ENCODE results near the gene CALCOCO1.
A peak's percentile ranks its signal among the peaks of the same experiment; 100 is the strongest.
"Not testable (repeated sequence)": the region's sequence is repeated elsewhere in the genome, so short reads cannot be mapped to it uniquely, and the experiment has no call there.

The CALCOCO1 gene, protein sequence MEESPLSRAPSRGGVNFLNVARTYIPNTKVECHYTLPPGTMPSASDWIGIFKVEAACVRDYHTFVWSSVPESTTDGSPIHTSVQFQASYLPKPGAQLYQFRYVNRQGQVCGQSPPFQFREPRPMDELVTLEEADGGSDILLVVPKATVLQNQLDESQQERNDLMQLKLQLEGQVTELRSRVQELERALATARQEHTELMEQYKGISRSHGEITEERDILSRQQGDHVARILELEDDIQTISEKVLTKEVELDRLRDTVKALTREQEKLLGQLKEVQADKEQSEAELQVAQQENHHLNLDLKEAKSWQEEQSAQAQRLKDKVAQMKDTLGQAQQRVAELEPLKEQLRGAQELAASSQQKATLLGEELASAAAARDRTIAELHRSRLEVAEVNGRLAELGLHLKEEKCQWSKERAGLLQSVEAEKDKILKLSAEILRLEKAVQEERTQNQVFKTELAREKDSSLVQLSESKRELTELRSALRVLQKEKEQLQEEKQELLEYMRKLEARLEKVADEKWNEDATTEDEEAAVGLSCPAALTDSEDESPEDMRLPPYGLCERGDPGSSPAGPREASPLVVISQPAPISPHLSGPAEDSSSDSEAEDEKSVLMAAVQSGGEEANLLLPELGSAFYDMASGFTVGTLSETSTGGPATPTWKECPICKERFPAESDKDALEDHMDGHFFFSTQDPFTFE

DNA sequence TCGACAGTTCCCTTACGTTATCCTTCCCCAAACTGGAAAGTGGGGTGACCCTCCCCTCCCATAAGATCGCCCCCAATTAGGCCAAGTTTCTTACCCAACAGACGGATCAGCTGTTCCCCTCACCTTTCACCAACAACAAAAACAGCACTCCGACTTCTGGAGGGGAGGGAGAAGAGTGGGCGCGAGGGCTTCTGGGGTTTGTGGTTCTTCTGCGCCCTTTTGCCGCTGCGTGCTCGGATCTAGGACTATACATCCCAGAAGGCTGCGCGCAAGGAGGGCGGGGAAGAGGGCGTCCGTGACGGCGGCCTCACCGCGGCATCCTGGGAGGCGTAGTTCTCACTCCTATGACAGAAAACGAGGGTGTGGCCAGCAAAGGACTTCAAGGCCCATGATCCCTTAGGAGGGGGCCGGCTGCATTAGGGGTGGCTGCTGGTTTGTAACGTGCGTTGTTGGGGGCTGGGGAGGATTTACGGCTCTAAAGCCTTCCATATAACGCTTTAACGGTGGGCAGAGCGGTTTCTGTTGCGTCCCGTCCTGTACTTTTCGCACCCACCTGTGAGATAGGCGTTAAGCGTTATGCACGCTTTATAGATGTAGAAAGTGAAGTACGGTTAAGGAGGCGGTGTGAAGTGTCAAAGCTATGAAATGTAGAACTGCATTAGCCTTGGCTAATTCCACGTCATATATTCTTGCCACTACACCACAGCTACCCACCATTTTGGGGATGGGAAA lies at the start of gene CALCOCO1:
TSS of gene CALCOCO1 (minus strand) at position 143 of the 732 bp plus-strand sequence. CDS start 2,210 bp downstream, outside the sequence.
- DNase-seq (ENCODE audit: low read depth in 2 of 2): peak; percentile 94 to 97

DNA sequence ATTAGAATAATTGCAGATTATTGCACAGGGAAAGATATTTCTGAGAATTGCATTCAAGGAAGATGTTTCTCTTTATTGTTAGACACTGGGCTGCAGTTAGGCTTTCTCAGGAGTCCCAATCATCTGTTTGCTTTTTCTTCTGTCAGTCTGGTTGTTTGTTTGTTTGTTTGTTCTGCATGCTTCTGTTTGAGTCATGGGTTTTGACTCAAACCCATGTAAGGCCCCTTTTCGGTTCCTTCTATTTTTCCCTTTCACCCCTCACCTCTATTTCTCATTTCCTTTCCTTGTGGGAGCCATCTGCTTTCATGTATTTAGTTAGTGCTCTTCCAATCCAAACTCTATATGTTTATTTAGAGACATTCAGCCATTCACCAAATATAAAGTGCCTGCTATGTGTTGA lies 49.6 kb upstream of the CALCOCO1 start:
- no peak for DNase-seq (ENCODE audit: low read depth in 2 of 2)

- no peak for DNase-seq (ENCODE audit: low read depth in 2 of 2)
These were observed 48.4 kb upstream of the CALCOCO1 start for GRCh38 chr12:53775478-53776145.

DNA sequence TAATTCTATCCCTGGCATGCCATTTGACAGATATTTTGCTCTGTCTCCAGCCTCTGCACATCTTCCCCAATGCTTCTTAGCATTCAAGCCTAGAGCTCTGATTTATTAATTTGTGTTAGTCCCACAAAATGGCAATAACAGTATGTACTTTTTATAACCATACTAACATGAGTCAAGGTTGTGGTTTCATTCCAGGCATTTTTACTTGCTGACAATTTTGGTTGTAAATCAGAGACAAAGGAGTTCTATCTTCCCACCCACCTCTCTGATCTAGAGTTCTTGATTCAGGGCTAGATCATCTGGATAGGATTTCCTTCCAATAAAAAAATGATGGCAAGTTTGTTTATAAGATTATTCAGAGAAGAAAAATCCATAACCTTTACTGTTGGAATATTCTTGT lies 43.0 kb upstream of the CALCOCO1 start:
- no peak for DNase-seq (ENCODE audit: low read depth in 2 of 2)

GRCh38 chr12:53768976-53769375 lies 41.7 kb upstream of the CALCOCO1 start:
- DNase-seq (ENCODE audit: low read depth in 2 of 2): no peak

DNA sequence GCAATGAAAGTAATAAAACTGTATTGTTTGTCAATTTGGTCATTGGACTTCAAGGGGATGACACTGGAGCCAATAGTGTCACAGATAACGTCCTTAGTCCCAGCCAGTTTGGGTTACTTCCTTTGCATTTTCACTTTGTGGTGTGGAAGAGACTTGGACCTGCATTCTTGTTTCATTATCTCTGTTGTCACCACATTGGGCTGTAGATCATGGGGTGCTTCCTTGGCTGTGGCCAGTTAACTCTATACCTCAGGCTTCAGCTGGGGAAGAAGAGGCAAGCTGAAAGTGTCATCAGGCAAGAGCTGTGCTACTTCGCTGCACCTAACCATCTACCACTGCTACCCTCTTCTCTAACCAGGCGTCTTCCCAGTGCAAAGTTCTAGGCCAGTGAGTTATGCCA lies 39.6 kb upstream of the CALCOCO1 start:
- DNase-seq (ENCODE audit: low read depth in 2 of 2): no peak

GRCh38 chr12:53765891-53766290 lies 38.6 kb upstream of the CALCOCO1 start:
- no peak for DNase-seq (ENCODE audit: low read depth in 2 of 2)

DNA sequence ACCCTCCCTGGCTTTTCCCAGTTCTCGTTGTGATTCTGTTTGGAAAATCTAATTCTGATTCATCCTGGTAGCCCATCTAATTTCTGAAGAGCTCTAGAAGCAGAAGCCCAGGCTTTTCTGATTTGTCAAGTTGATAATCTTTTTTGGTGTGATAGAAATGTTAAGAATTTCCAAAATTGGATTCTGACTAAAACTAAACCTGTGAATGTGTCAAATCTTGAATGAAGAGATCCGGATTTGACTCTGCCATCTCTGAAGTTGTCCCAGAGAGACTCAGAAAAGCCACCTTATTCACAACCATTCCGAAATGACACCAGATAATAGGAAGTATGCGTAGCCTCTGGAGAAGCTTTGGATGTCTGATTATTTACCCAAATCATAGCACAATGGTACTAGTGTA lies 37.4 kb upstream of the CALCOCO1 start:
- DNase-seq (ENCODE audit: low read depth in 2 of 2): no peak

- DNase-seq (ENCODE audit: low read depth in 2 of 2): not testable (repeated sequence)
These were observed 35.5 kb upstream of the CALCOCO1 start for GRCh38 chr12:53762793-53763192.

GRCh38 chr12:53761306-53761705 lies 34.1 kb upstream of the CALCOCO1 start:
- DNase-seq (ENCODE audit: low read depth in 2 of 2): no peak

DNA sequence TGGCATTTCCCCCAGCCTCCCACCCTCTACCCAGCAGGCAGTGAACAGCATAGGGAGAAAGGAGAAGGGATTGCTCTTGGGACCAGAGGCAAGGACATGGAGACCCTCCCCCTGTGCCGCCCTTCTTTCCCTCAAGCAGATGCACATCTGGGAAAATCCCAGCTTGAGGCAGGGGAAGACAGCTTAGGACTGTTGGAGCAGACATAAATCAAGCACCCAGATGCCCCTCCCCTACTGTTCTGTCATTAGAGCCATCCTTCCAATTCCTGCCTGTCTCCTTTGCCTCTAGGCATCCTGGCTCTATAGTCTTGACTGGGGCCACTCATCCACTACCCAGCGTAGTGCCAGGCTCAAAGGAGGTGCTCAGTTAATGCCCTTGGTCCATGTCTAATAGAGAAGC lies 32.0 kb upstream of the CALCOCO1 start:
- DNase-seq (ENCODE audit: low read depth in 2 of 2): no peak

DNA sequence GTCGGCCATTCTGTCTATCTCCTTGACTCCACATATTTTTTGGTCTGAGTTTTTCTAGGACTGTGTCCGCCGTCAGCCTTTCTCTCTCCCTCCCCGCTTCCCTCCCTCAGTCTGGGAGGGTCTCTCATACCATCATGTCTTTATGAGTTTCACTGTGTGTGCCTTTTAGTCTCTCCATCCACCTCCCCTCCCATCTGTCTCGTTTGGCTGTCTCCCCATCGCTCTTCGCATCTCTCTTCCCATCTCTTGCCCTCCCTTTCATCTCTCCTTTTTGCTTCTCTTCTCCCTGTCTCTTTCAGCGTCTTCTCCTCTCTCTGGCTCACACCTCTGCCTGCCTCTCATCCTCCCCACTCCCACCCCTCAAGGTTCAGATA lies 31.5 kb upstream of the CALCOCO1 start:
- no peak for DNase-seq (ENCODE audit: low read depth in 2 of 2)

DNA sequence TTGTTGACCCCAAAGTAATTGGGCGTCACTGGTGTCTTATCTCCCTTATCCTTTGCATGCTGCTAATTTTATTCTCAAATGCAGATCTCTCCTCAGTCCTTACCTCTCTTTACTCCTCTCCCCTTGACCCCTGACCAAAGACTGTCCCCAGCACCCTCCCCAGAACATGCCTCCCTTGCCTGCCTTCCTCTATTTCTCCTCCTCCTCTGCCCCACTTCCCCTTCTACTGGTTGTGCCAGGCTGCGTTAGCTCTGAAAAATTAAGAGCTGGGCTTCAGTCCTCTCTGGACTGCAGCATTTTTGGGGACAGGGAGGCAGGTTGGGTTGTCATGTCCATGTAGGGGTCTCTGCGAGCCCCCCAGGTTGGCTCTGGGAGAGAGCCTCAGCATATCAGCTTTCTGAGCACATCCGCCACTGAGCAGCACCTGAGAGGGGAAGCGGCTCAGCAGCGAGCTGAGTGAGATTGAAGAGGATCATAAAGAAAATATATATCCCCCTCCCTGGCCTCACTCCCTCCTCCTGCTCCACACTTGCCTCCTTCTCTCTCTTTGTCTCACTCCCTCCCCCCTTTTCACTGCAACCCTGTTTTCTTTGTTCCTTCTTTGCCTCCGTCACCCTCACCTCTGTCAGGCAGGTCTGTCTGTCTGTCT lies 31.0 kb upstream of the CALCOCO1 start:
- DNase-seq (ENCODE audit: low read depth in 2 of 2): no peak

DNA sequence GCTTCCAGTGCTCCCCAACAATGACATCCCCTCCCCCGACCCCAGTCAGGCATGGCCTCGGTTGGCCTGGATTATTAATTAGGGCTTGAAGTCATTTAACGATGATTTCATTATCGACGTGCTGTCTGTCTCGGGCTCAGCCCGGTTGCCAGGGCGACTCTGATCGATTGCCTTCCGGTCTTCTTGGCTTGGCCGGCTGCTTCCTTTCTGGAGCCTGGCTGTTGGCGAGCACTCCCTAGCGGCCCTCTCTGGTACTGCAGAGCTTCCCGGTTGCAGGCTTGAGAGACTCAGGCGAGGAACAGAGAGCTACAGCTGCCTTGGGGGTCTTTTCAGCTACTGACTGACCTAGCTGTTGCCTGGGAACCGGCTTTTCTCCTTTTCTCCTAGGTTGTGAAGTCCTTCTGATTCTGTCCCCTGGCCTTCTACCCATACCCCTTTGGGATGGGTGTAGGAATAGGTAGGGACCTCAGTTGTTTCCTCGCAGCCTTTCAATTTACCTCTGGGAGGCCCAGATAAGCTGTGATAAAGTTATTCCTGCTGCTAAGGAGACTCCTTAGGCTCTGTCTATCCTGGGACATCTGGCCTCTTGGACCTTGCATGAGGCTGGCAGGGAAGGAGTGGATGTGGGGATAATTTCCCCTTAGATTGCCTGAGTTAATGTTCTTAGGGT lies 30.0 kb upstream of the CALCOCO1 start:
- DNase-seq (ENCODE audit: low read depth in 2 of 2): peak; percentile 53 to 89

DNA sequence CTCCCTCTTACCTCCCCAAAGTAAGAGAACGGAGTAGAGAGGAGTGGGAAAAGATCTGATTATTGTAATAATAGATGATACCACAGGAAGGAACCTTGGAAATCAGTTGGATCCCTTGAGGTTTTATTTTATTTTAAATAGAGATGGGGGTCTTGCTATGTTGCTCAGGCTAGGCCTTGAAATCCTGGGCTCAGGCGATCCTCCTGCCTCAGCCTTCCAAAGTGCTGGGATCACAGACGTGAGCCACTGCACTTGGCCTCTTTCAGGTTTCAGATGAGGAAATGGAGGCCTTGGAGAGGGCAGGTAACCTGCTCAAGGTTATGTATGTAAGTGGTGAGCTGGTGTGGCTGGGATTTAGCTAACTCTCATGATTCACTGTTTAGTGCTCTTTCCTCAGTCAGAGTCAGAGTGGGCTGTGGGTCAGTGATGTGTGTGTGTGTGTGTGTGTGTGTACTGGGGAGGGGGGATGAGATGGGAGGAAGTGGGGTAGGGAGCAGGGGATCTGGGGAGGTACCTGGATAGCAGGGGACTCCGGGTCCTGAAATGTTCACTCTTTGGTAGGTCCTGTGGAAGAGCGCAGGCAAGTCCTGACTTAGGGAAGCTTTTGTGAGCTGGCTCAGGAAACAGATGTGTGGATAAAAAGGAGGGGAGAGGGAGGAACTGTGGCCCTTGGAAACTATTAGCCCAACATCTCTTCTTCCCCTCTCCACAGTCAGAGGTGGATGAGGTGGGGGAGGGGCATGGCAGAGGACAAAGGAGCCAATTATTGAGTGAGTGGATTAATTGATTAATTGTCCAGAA lies 29.2 kb upstream of the CALCOCO1 start:
- DNase-seq (ENCODE audit: low read depth in 2 of 2): no peak

DNA sequence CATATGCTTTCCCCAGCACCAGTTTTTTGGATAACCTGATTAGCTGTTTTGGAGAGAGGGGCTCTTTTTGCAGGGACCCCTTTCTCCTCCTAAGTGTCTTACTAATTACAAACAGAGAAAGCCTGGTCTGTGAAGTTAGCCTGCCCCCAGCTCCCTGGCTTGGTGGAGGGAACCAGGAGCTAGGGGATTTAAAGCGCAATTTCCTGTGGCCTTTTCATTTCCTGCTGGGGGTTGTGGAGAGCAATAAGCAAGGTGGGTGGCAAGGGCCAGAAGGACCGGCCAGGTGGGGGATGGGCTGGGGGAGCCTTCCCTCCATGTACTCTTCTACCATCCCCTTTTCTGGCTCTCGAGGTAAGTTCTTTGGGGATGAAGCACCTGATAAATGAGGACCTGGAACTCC lies 28.6 kb upstream of the CALCOCO1 start:
- no peak for DNase-seq (ENCODE audit: low read depth in 2 of 2)

GRCh38 chr12:53755451-53755891 lies 28.2 kb upstream of the CALCOCO1 start:
- DNase-seq (ENCODE audit: low read depth in 2 of 2): no peak

GRCh38 chr12:53754633-53755264 lies 27.5 kb upstream of the CALCOCO1 start:
- DNase-seq (ENCODE audit: low read depth in 2 of 2): no peak

DNA sequence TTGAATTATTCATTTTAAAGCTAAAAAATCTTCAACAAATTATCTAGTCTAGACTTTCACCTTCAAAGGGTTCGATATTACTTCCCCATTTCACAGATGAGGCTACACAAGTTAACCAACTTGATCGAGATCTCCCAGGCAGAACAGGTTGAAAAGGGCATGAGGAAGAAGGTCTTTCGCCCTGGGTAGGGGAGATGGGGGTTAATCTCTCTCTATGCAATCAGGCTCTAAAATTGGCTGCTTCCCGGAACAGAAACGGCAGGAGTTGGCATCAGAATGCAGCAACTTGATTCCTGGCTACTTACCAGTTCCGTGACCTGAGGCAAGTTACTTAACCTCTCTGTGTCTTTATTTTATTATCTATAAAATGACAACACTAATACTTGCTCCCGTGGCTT lies 26.9 kb upstream of the CALCOCO1 start:
- DNase-seq (ENCODE audit: low read depth in 2 of 2): no peak

- no peak for DNase-seq (ENCODE audit: low read depth in 2 of 2)
These were observed 25.4 kb upstream of the CALCOCO1 start for GRCh38 chr12:53752621-53753020.
